Mucosa of gallbladder (tissue), 1 donor: Measurements from ENCODE around the gene FMN1. TPM values are rescaled to one million over a fixed set of nuclear protein-coding genes. Genes with fewer than 3 reads are reported as not detected.

Source experiments
- DNase-seq: peaks from one replicate; pipeline ENCODE4 v3.0.0-alpha.2; 2020; ENCODE audit warnings: low spot score
- total RNA-seq: library from RNA; stranded (reverse); gene quantifications from one replicate; pipeline ENCODE4 v1.2.1, GENCODE V29; 2021
- donor health status: DM: no; HTN: no; CAD: no.

The FMN1 gene
- total RNA-seq, 1 donor from 2014 or later, result 18.2 TPM

- peak; percentile 75 for DNase-seq
Observed at GRCh38 chr15:33201491-33202231, 7.1 kb upstream of the FMN1 start.

- no peak for DNase-seq
Observed at GRCh38 chr15:33200903-33201302, 6.4 kb upstream of the FMN1 start.

GRCh38 chr15:33200444-33200843, 5.9 kb upstream of the FMN1 start:
- peak; percentile 44 for DNase-seq

GRCh38 chr15:33198541-33198940, 4.0 kb upstream of the FMN1 start:
- DNase-seq, result no peak

- no peak for DNase-seq
Observed at GRCh38 chr15:33197636-33198035, 3.1 kb upstream of the FMN1 start.

- no peak for DNase-seq
Observed at GRCh38 chr15:33194237-33194636, 277 bp downstream of the FMN1 start.

- no peak for DNase-seq
Observed at GRCh38 chr15:33191591-33191990, 2.9 kb downstream of the FMN1 start.

GRCh38 chr15:33190539-33190938, 4.0 kb downstream of the FMN1 start:
- no peak for DNase-seq

GRCh38 chr15:33188641-33189257, 5.8 kb downstream of the FMN1 start:
- DNase-seq, result no peak

- no peak for DNase-seq
Observed at GRCh38 chr15:33188159-33188558, 6.4 kb downstream of the FMN1 start.

- no peak for DNase-seq
Observed at GRCh38 chr15:33183334-33183733, 11.2 kb downstream of the FMN1 start.

GRCh38 chr15:33182926-33183325, 11.6 kb downstream of the FMN1 start:
- no peak for DNase-seq

GRCh38 chr15:33182278-33182905, 12.1 kb downstream of the FMN1 start:
- no peak for DNase-seq

GRCh38 chr15:33179874-33180273, 14.6 kb downstream of the FMN1 start:
- DNase-seq, result no peak

- no peak for DNase-seq
Observed at GRCh38 chr15:33171202-33171601, 23.3 kb downstream of the FMN1 start.

- DNase-seq, result no peak
Observed at GRCh38 chr15:33169625-33170024, 24.9 kb downstream of the FMN1 start.

GRCh38 chr15:33168444-33168843, 26.1 kb downstream of the FMN1 start:
- DNase-seq, result no peak

- DNase-seq, result no peak
Observed at GRCh38 chr15:33163816-33164215, 30.7 kb downstream of the FMN1 start.

GRCh38 chr15:33161209-33161608, 33.3 kb downstream of the FMN1 start:
- no peak for DNase-seq

GRCh38 chr15:33160581-33161165, 33.8 kb downstream of the FMN1 start:
- no peak for DNase-seq

GRCh38 chr15:33159726-33160453, 34.6 kb downstream of the FMN1 start:
- DNase-seq, result no peak

- no peak for DNase-seq
Observed at GRCh38 chr15:33158366-33158765, 36.1 kb downstream of the FMN1 start.
